Osteoblast (primary cell): ENCODE data around the gene DNAH11. TPM values are rescaled to one million over a fixed set of nuclear protein-coding genes. Genes with fewer than 3 reads are reported as not detected.

Source experiments
- DNase-seq: peaks from one replicate; pipeline ENCODE4 v3.0.0; 2011; ENCODE audit warnings: low spot score, mixed read lengths; ENCODE audit not compliant: insufficient read length; ENCODE audit errors: missing footprints
- H2AFZ ChIP-seq: 2 replicates; pipeline ENCODE4 v1.6.0; 2011; ENCODE audit warnings: mild to moderate bottlenecking, low read length
- H3K27ac ChIP-seq: 2 replicates; pipeline ENCODE4 v1.5.1; 2011; ENCODE audit warnings: mild to moderate bottlenecking, low read depth, low read length, moderate library complexity
- H3K27me3 ChIP-seq: 2 replicates; pipeline ENCODE4 v1.6.0; 2012; ENCODE audit warnings: mild to moderate bottlenecking, control low read depth, inconsistent platforms, low read length, moderate library complexity; ENCODE audit not compliant: insufficient read depth
- H3K36me3 ChIP-seq: 2 replicates; pipeline ENCODE4 v1.5.1; 2011; ENCODE audit warnings: mild to moderate bottlenecking, low read length, control low read depth, moderate library complexity; ENCODE audit not compliant: insufficient read depth
- H3K4me1 ChIP-seq: 2 replicates; pipeline ENCODE4 v1.5.1; 2011; ENCODE audit warnings: mild to moderate bottlenecking, low read length, control low read depth, moderate library complexity; ENCODE audit not compliant: insufficient read depth
- H3K4me2 ChIP-seq: 2 replicates; pipeline ENCODE4 v1.6.0; 2011; ENCODE audit warnings: mild to moderate bottlenecking, low read length; ENCODE audit not compliant: insufficient read depth
- H3K4me3 ChIP-seq: fragments of 200-600 bp; sonication (generic); 3 replicates; pipeline ENCODE4 v1.5.1; 2012; ENCODE audit warnings: mild to moderate bottlenecking, low read length, inconsistent platforms; ENCODE audit not compliant: insufficient read depth
- H3K79me2 ChIP-seq: 2 replicates; pipeline ENCODE4 v1.6.0; 2012; ENCODE audit warnings: mild to moderate bottlenecking, low read length, control low read depth, inconsistent platforms; ENCODE audit not compliant: insufficient read depth
- H3K9me3 ChIP-seq: 2 replicates; pipeline ENCODE4 v1.5.1; 2011; ENCODE audit warnings: low read depth, low read length, control low read depth
- H4K20me1 ChIP-seq: 2 replicates; pipeline ENCODE4 v1.6.0; 2012; ENCODE audit warnings: mild to moderate bottlenecking, low read length, control low read depth; ENCODE audit not compliant: insufficient read depth
- total RNA-seq: library from RNA; depleted of rRNA; stranded (reverse); fragments of >200 nt; gene quantifications from 2 replicates; pipeline ENCODE4 v1.2.3, GENCODE V29; 2012
- TF ChIP-seq, protein P1 (sequence below): IDR thresholded peaks from 2 replicates; pipeline ENCODE4 v1.5.1; 2011; ENCODE audit warnings: mild to moderate bottlenecking, low read depth, low read length, moderate library complexity; ENCODE audit errors: extremely low read depth

Gene DNAH11
- total RNA-seq, 1 donor: 1.1 TPM

DNA sequence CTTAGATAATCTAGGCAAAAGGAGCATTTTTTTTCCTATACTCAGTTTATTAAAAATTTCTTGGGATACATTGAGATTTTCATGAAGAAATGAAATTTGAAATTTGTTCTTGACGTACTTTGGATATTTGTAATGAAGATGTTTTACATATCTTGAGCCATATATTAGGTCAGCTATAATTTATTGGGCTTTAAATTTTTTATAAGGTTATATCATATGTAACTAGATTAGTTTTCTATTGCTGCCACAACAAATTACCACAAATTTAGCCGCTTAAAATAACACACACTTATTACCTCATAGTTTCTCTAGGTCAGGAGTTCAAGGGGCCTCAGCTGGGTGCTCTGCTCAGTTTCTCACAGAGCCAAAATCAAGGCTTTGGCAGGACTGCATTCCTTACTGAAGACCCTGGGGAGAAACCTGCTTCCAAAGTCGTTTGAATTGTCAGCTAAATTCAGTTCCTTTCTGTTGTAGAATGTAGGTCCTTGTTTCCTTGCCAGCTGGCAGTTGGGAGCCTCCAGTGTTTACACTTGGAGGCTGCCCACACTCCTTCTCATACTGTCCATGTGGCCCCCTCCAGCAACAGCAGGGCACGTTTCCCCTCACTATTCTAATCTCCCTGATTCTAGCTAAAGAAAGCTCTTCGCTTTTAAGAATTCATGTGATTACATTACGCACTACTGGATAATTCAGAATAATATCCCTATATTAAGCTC lies 42.6 kb upstream of the DNAH11 start:
- no peak for DNase-seq
- Histone ChIP-seq H3K4me3 (no peak overlapping the region), H3K27me3 (no peaks in the 10 kb centered on the region), H3K4me1 (no peaks in the 10 kb centered on the region), H2AFZ (no peak overlapping the region), H4K20me1 (no peaks in the 10 kb centered on the region), H3K79me2 (no peaks in the 10 kb centered on the region), H3K27ac (no peak overlapping the region), H3K4me2 (no peak overlapping the region), H3K9me3 (no peaks in the 10 kb centered on the region), H3K36me3 (no peaks in the 10 kb centered on the region)
- TF ChIP-seq, protein P1, sequence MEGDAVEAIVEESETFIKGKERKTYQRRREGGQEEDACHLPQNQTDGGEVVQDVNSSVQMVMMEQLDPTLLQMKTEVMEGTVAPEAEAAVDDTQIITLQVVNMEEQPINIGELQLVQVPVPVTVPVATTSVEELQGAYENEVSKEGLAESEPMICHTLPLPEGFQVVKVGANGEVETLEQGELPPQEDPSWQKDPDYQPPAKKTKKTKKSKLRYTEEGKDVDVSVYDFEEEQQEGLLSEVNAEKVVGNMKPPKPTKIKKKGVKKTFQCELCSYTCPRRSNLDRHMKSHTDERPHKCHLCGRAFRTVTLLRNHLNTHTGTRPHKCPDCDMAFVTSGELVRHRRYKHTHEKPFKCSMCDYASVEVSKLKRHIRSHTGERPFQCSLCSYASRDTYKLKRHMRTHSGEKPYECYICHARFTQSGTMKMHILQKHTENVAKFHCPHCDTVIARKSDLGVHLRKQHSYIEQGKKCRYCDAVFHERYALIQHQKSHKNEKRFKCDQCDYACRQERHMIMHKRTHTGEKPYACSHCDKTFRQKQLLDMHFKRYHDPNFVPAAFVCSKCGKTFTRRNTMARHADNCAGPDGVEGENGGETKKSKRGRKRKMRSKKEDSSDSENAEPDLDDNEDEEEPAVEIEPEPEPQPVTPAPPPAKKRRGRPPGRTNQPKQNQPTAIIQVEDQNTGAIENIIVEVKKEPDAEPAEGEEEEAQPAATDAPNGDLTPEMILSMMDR: no peak

DNA sequence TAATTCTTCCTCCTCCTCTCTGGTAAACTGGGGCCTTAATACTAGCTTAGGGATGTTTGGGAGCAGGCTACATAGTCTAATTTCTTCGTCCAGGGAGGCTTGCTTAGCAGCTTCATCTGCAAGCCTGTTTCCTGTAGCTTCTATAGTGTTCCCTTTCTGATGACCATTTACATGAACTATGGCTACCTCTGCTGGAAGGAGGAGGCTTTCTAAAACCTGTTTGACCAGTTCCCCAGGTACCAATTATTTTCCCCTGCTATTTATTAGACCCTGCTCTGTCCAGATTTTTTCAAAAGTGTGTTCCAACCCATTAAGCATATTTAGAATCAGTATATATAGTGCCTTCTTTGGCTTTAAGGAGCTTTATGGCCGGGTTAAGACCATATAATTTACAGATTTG lies 38.8 kb upstream of the DNAH11 start:
- H3K27ac ChIP-seq: no peak overlapping the region
- no peaks in the 10 kb centered on the region for H3K36me3 ChIP-seq
- no peaks in the 10 kb centered on the region for H3K4me1 ChIP-seq
- no peaks in the 10 kb centered on the region for H3K79me2 ChIP-seq
- no peaks in the 10 kb centered on the region for H4K20me1 ChIP-seq
- no peak overlapping the region for H2AFZ ChIP-seq
- TF ChIP-seq, protein P1: no peak
- H3K9me3 ChIP-seq: no peaks in the 10 kb centered on the region
- no peak overlapping the region for H3K4me2 ChIP-seq
- H3K27me3 ChIP-seq: no peaks in the 10 kb centered on the region
- DNase-seq: no peak
- no peak overlapping the region for H3K4me3 ChIP-seq

DNA sequence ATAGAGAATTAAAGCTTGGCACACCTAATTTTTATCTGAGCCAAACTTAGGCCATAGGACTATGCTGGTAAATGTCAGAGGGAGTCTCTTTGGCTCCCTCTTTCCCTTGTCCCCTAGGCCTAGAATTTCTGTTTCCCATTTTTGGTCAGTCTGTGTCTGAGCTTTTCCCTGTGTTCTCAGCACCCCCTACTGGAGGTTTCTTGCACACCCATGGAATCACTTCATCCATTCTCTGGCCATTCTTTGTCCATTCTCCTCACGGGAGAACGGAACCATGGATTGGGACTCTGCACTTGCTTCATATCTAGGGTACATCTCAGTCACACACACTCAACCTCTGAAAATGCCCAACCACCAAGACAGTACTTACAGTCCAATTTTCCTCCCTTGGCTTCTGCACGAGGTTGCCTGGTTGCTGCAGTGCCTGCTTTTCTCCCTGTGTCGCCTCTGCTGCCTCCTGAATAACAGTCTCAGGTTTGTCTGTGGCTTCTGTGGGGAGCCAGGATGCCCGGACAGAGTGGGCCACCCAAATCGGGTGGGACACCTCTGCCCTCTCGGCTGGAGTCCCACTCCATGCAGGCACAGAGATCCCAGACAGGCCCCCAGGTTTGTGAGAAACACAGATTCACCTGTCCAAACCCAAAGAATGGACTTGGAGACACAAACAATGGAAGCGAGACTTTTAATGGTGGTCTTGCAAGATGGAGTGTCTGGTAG lies 35.1 kb upstream of the DNAH11 start:
- DNase-seq: no peak
- H3K79me2 ChIP-seq: no peaks in the 10 kb centered on the region
- H4K20me1 ChIP-seq: no peaks in the 10 kb centered on the region
- no peaks in the 10 kb centered on the region for H3K27me3 ChIP-seq
- H3K4me1 ChIP-seq: no peaks in the 10 kb centered on the region
- H3K4me3 ChIP-seq: no peak overlapping the region
- H3K4me2 ChIP-seq: no peak overlapping the region
- no peaks in the 10 kb centered on the region for H3K9me3 ChIP-seq
- H3K27ac ChIP-seq: no peak overlapping the region
- H3K36me3 ChIP-seq: no peaks in the 10 kb centered on the region
- TF ChIP-seq, protein P1: peak; percentile 78
- no peak overlapping the region for H2AFZ ChIP-seq

DNA sequence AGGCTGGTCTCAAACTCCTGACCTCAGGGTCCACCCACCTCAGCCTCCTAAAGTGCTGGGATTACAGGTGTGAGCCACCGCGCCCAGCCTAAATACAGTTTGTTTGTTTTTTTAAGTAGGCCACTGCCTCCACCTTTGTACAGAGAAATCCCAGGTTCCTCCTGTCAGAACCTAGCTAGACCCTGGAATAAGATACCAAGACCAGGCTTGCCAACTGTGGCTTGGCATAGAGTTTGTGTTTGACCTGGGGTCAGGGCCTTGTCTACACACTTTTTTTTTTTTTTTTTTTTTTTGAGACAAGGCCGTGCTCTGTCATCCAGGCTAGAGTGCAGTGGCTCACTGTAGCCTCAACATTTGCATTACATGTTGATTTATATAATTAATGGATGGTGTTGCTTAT lies 34.3 kb upstream of the DNAH11 start:
- H3K4me1 ChIP-seq: no peaks in the 10 kb centered on the region
- no peaks in the 10 kb centered on the region for H3K9me3 ChIP-seq
- no peaks in the 10 kb centered on the region for H3K36me3 ChIP-seq
- TF ChIP-seq, protein P1: no peak
- H4K20me1 ChIP-seq: no peaks in the 10 kb centered on the region
- H3K4me2 ChIP-seq: no peak overlapping the region
- H2AFZ ChIP-seq: no peak overlapping the region
- no peak overlapping the region for H3K4me3 ChIP-seq
- no peaks in the 10 kb centered on the region for H3K79me2 ChIP-seq
- H3K27ac ChIP-seq: no peak overlapping the region
- no peaks in the 10 kb centered on the region for H3K27me3 ChIP-seq
- no peak for DNase-seq
